ENCODE results near the gene CBLL1. TPM values are rescaled to one million over a fixed set of nuclear protein-coding genes. Genes with fewer than 3 reads are reported as not detected.

CBLL1 gene
- total and polyA plus RNA-seq, 2 of the 13 experiments (the other 11 are each of a cell fraction or from before 2014, with no cell fraction given): 8.8 to 10.5 TPM

DNA sequence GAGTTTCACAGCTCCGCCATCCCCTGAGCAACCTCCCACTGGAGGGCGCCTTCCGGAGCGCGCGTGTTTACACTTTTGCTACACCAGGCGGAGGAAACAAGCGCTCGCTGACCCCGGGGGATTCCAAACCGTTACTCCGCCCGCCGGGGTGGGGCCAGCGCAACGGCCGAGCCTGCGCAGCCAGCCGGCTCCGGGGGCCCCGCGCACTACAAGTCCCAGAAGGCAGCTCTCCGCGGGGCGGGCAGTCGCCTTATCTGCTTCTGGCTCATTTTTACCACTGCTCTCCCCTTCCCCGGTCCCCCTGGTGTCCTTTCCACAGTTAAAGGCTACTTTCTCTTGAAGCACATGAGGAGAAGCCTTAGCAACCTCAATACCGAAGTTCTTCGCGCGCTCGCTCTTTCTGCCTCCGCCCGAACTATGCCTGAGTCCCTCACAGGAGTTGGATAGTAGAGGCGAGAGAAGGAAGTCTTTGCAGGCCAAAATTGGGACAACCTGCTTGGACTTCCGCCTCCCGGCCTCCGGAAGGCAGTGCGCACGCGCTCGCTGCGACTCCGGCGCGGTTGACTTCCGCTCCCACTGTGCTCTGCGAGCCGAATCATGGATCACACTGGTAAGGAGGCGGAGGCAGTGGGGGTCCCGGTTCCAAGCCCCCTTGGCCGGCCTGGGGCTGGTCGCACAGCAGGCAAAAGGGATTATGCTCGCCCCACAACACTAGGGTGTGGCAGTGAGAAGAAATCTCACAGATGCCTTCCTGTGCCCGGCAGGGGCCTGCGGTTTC is at the start of gene CBLL1 (continued):
- TF ChIP-seq, protein P1, sequence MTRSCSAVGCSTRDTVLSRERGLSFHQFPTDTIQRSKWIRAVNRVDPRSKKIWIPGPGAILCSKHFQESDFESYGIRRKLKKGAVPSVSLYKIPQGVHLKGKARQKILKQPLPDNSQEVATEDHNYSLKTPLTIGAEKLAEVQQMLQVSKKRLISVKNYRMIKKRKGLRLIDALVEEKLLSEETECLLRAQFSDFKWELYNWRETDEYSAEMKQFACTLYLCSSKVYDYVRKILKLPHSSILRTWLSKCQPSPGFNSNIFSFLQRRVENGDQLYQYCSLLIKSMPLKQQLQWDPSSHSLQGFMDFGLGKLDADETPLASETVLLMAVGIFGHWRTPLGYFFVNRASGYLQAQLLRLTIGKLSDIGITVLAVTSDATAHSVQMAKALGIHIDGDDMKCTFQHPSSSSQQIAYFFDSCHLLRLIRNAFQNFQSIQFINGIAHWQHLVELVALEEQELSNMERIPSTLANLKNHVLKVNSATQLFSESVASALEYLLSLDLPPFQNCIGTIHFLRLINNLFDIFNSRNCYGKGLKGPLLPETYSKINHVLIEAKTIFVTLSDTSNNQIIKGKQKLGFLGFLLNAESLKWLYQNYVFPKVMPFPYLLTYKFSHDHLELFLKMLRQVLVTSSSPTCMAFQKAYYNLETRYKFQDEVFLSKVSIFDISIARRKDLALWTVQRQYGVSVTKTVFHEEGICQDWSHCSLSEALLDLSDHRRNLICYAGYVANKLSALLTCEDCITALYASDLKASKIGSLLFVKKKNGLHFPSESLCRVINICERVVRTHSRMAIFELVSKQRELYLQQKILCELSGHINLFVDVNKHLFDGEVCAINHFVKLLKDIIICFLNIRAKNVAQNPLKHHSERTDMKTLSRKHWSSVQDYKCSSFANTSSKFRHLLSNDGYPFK (CRISPR knock-in tag; IDR thresholded peaks at IDR 0.05; ENCODE audit: borderline replicate concordance): peak; percentile 77; the same call in 1 of the 2 replicates
- TF ChIP-seq ADNP (CRISPR knock-in tag; IDR thresholded peaks at IDR 0.05): no peak
- TF ChIP-seq ZNF674 (CRISPR knock-in tag; IDR thresholded peaks at IDR 0.05; ENCODE audit: low read depth): no peak
- no peak; the same call in 1 of the 2 replicates for TF ChIP-seq HIC2 (CRISPR knock-in tag; IDR thresholded peaks at IDR 0.05; ENCODE audit: low read depth)
- TF ChIP-seq KDM1A (CRISPR knock-in tag; IDR thresholded peaks at IDR 0.05): no peak
- no peak for TF ChIP-seq ZNF768 (CRISPR knock-in tag; IDR thresholded peaks at IDR 0.05)
- peak; percentile 82 for TF ChIP-seq GMEB1 (CRISPR knock-in tag; IDR thresholded peaks at IDR 0.05; ENCODE audit: borderline replicate concordance)
- TF ChIP-seq NFIC (IDR thresholded peaks at IDR 0.05; ENCODE audit: low read length): peak; percentile 12; the same call in 1 of the 2 replicates
- TF ChIP-seq GTF2F1 (IDR thresholded peaks at IDR 0.05; ENCODE audit: low read length): no peak
- TF ChIP-seq ISL2 (CRISPR knock-in tag; IDR thresholded peaks at IDR 0.05): no peak
- TF ChIP-seq ZNF703 (CRISPR knock-in tag; IDR thresholded peaks at IDR 0.05; ENCODE audit: borderline replicate concordance): no peak
- 0 out of 2 replicates have a peak, but pooled peaks have one; percentile 55 for TF ChIP-seq ZNF777 (CRISPR knock-in tag; IDR thresholded peaks at IDR 0.05)
- TF ChIP-seq POLR2A (IDR thresholded peaks at IDR 0.05; ENCODE audit: insufficient read depth in 1 of 2, low read depth in 2 of 2, low read length in 2 of 2): peak; percentile 83
- TF ChIP-seq TBL1XR1 (IDR thresholded peaks at IDR 0.05; ENCODE audit: borderline replicate concordance, low read length, partially characterized antibody): no peak
- no peak for TF ChIP-seq CCDC6 (CRISPR knock-in tag; IDR thresholded peaks at IDR 0.05)

Data from HepG2 (cell line).